ENCODE measurements around the gene LRRC52. TPM values are rescaled to one million over a fixed set of nuclear protein-coding genes. Genes with fewer than 3 reads are reported as not detected.

The LRRC52 gene
- polyA plus RNA-seq, 2 donors: not detected

DNA sequence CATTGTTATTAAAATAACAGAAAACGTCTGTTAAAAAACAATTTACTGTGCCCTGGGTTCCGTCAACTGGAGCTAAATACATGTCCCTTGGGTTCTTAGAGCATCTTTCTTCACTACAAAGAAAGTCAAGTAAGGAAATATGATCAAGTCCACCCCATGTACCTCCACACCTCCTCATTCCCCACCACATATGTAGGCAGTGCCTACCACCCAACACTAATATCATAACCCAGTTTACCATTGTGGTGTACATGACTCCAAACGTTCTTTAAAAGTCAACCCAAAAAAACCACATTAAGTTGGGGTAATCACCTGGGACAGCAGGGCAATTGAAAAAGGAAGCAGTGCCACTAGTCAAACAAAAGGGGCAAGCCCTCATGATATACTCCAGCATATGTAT lies 7.8 kb upstream of the LRRC52 start:
- 72 to 77% methylated on average over 3 of the region's 3 CpGs for WGBS, 2 donors
- Histone ChIP-seq H3K27me3 (ENCODE audit: control insufficient read depth in 1 of 2, insufficient read depth in 2 of 2, low read length in 2 of 2) (peaks cover 0 to 3% of the 10 kb centered on the region in 2 donors), H3K4me3 (ENCODE audit: low read depth in 1 of 2, low read length in 2 of 2) (no peak overlapping the region), H3K27ac (ENCODE audit: low read depth in 2 of 2, low read length in 1 of 2) (no peak overlapping the region), H3K4me1 (ENCODE audit: control insufficient read depth in 2 of 2, insufficient read depth in 2 of 2, low read length in 1 of 2) (no peaks in the 10 kb centered on the region), H3K36me3 (ENCODE audit: control insufficient read depth in 2 of 2, insufficient read depth in 2 of 2, low read length in 1 of 2) (no peaks in the 10 kb centered on the region), H3K9me3 (ENCODE audit: control insufficient read depth in 2 of 2, insufficient read depth in 1 of 2, low read depth in 1 of 2, low read length in 1 of 2) (no peaks in the 10 kb centered on the region)

DNA sequence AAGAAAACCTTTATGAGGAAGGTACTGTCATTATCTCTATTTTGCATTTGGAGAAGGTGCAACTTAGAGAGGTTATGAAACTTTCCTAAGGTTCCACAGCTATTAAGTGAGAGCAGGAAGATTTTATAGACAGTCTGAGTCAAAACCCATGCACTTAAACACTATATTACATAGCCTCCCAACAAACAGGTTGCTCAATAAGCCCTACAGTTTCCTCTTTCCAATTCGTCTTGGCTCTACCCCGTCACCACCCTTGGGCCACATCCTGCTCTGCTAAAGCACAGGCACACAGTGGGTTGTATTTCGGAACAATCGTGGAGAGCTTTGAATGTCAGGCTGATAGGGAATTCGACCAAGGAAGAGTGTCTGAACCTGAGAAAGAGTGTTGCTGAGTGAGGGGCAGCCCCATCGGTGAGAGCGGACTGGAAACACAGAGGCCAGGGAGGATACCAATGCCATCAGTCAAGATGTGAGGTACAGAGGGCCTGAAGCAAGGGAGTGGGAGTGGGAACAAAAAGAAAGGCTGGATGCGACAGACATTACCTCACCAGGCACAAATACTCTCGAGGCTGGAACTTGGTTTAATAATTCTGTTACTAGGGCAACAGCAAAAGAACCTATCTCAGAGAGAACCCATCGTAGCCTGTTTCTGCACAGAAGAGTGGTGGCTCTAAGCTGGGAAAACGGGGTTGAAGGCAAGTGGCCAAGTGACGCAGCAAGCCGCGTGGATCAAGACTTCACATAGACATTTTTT lies 6.3 kb upstream of the LRRC52 start:
- Histone ChIP-seq H3K27ac (ENCODE audit: low read depth in 2 of 2, low read length in 1 of 2) (no peak overlapping the region), H3K4me1 (ENCODE audit: control insufficient read depth in 2 of 2, insufficient read depth in 2 of 2, low read length in 1 of 2) (no peaks in the 10 kb centered on the region), H3K27me3 (ENCODE audit: control insufficient read depth in 1 of 2, insufficient read depth in 2 of 2, low read length in 2 of 2) (peaks cover 0 to 3% of the 10 kb centered on the region in 2 donors), H3K9me3 (ENCODE audit: control insufficient read depth in 2 of 2, insufficient read depth in 1 of 2, low read depth in 1 of 2, low read length in 1 of 2) (no peaks in the 10 kb centered on the region), H3K36me3 (ENCODE audit: control insufficient read depth in 2 of 2, insufficient read depth in 2 of 2, low read length in 1 of 2) (no peaks in the 10 kb centered on the region), H3K4me3 (ENCODE audit: low read depth in 1 of 2, low read length in 2 of 2) (no peak overlapping the region)
- 61 to 63% methylated on average over 14 of the region's 14 CpGs for whole genome bisulfite sequencing, 2 donors

DNA sequence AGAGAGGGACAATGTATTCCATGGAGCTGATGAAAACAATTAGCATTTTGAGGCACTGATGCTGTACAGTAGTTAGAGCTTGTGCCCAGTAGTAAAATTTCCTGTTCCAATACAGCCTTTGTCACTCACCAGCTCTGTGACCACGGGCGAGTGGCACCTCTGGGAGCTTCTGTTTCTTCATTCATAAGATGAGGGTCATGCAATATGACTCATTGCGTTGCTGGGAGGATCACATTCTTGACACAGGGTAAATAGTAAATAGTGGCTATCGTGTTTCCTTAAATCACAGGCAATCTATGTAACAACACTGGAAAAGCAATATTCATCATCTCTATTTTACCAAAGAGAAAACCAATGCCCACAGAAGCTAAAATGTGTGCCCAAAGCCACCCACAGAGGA lies 4.5 kb upstream of the LRRC52 start:
- H3K27ac ChIP-seq (ENCODE audit: low read depth in 2 of 2, low read length in 1 of 2): no peak overlapping the region

DNA sequence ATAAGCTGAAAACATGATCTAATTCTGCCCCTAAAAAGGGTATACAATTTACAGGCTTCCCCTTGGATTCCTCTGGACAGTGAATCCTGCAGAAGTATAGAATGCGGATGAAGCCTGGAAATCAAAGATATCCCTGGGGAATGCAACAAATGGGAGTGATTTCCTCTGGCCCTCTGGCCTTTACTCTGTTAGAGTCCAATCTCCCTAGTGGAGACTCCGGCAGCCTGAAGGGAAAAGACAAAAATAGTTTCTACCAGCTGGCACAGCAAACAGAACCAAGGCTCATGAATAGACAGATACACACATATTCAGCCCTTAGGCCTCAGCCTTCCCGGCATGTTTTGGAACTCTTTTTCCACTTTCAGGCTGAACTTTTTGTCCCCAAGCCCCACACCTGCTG lies 3.9 kb upstream of the LRRC52 start:
- Histone ChIP-seq H3K36me3 (ENCODE audit: control insufficient read depth in 2 of 2, insufficient read depth in 2 of 2, low read length in 1 of 2) (no peaks in the 10 kb centered on the region), H3K27me3 (ENCODE audit: control insufficient read depth in 1 of 2, insufficient read depth in 2 of 2, low read length in 2 of 2) (peaks cover 0 to 3% of the 10 kb centered on the region in 2 donors), H3K4me1 (ENCODE audit: control insufficient read depth in 2 of 2, insufficient read depth in 2 of 2, low read length in 1 of 2) (no peaks in the 10 kb centered on the region), H3K4me3 (ENCODE audit: low read depth in 1 of 2, low read length in 2 of 2) (no peak overlapping the region), H3K9me3 (ENCODE audit: control insufficient read depth in 2 of 2, insufficient read depth in 1 of 2, low read depth in 1 of 2, low read length in 1 of 2) (no peaks in the 10 kb centered on the region), H3K27ac (ENCODE audit: low read depth in 2 of 2, low read length in 1 of 2) (no peak overlapping the region)
- 65 to 73% methylated on average over 3 of the region's 3 CpGs for WGBS, 2 donors

More for the DNA sequence above, 4.5 kb upstream of the LRRC52 start:
- Histone ChIP-seq H3K27me3 (ENCODE audit: control insufficient read depth in 1 of 2, insufficient read depth in 2 of 2, low read length in 2 of 2) (peaks cover 0 to 3% of the 10 kb centered on the region in 2 donors), H3K9me3 (ENCODE audit: control insufficient read depth in 2 of 2, insufficient read depth in 1 of 2, low read depth in 1 of 2, low read length in 1 of 2) (no peaks in the 10 kb centered on the region), H3K4me1 (ENCODE audit: control insufficient read depth in 2 of 2, insufficient read depth in 2 of 2, low read length in 1 of 2) (no peaks in the 10 kb centered on the region), H3K36me3 (ENCODE audit: control insufficient read depth in 2 of 2, insufficient read depth in 2 of 2, low read length in 1 of 2) (no peaks in the 10 kb centered on the region), H3K4me3 (ENCODE audit: low read depth in 1 of 2, low read length in 2 of 2) (no peak overlapping the region)
- 80 to 81% methylated on average over 4 of the region's 4 CpGs for WGBS, 2 donors

DNA sequence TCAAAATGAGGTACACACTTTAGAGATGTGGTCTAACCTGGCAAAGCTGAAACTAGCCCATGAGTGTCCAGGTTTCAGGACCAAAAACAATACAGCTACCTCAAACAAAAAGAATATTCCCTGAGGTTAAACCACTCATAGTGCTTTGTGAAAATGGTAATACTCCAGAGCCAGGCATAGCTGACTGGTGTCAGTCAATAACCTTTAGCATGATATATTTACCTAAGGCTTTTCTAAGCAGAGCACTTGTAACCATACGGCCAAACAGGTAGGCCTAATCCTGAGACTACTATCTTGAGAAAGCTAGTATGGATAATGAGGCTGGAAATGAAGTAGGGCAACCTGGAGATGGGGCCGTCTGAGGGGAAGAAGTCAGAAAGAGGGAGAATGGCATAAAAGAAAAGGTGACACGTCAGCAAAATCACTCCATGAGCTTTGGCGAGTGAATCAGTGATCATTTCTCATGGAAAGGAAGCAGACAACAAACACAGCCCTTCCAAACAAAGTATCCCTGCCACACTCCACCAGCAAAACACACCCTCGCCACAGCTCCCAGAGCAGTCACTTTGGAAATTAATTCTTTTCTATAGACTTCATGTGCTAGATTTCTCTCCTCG lies 1.7 kb upstream of the LRRC52 start:
- no peaks in the 10 kb centered on the region for H3K4me1 ChIP-seq (ENCODE audit: control insufficient read depth in 2 of 2, insufficient read depth in 2 of 2, low read length in 1 of 2)
- H3K36me3 ChIP-seq (ENCODE audit: control insufficient read depth in 2 of 2, insufficient read depth in 2 of 2, low read length in 1 of 2): no peaks in the 10 kb centered on the region
- whole genome bisulfite sequencing, 2 donors: 78 to 80% methylated on average over 6 of the region's 6 CpGs
- H3K4me3 ChIP-seq (ENCODE audit: low read depth in 1 of 2, low read length in 2 of 2): no peak overlapping the region
- H3K27ac ChIP-seq (ENCODE audit: low read depth in 2 of 2, low read length in 1 of 2): no peak overlapping the region
- H3K27me3 ChIP-seq (ENCODE audit: control insufficient read depth in 1 of 2, insufficient read depth in 2 of 2, low read length in 2 of 2): no peaks in the 10 kb centered on the region
- no peaks in the 10 kb centered on the region for H3K9me3 ChIP-seq (ENCODE audit: control insufficient read depth in 2 of 2, insufficient read depth in 1 of 2, low read depth in 1 of 2, low read length in 1 of 2)

DNA sequence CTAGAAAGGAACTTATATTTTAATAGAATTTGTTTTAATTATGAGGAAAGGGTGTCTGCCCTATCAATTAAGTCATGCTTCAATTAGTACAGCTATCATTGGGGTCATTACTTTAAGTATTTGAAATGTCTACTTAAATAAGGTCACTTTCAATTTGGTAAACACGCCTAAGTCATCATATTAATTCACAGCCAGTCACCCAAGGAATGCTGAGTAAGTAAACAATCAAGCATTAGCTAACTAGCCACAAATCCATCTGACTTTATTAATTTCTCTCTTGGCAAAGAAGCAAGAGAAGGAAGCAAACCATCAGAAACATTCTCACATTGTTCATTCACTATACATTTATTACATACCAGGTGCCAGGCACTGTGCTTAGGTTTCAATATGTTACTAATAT lies 1.2 kb upstream of the LRRC52 start:
- Histone ChIP-seq H3K36me3 (ENCODE audit: control insufficient read depth in 2 of 2, insufficient read depth in 2 of 2, low read length in 1 of 2) (no peaks in the 10 kb centered on the region), H3K27me3 (ENCODE audit: control insufficient read depth in 1 of 2, insufficient read depth in 2 of 2, low read length in 2 of 2) (no peaks in the 10 kb centered on the region), H3K9me3 (ENCODE audit: control insufficient read depth in 2 of 2, insufficient read depth in 1 of 2, low read depth in 1 of 2, low read length in 1 of 2) (no peaks in the 10 kb centered on the region), H3K27ac (ENCODE audit: low read depth in 2 of 2, low read length in 1 of 2) (no peak overlapping the region), H3K4me3 (ENCODE audit: low read depth in 1 of 2, low read length in 2 of 2) (no peak overlapping the region), H3K4me1 (ENCODE audit: control insufficient read depth in 2 of 2, insufficient read depth in 2 of 2, low read length in 1 of 2) (no peaks in the 10 kb centered on the region)
- 0% methylated on average over 1 of the region's 1 CpG for WGBS, 2 donors

DNA sequence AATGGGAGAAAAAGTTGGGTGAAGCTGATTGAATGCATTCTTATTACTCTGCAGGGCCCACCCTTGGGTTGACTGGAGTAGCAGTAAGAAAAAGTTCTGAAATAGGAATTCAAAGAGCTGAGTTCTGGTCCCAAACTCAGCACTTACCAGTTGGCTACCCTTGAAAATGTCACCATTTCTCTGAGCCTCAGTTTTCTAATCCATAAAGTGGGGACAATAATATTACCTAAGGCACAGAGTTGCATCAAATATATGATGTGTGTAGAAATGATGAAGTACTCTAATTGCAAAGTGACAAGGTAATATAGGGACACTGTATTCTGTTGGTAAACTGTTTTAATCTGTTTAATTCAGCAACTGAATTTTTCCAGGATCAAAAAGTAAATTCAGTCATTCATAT lies 1.2 kb downstream of the LRRC52 start:
- Histone ChIP-seq H3K4me3 (ENCODE audit: low read depth in 1 of 2, low read length in 2 of 2) (no peak overlapping the region), H3K27ac (ENCODE audit: low read depth in 2 of 2, low read length in 1 of 2) (no peak overlapping the region), H3K9me3 (ENCODE audit: control insufficient read depth in 2 of 2, insufficient read depth in 1 of 2, low read depth in 1 of 2, low read length in 1 of 2) (no peaks in the 10 kb centered on the region), H3K27me3 (ENCODE audit: control insufficient read depth in 1 of 2, insufficient read depth in 2 of 2, low read length in 2 of 2) (no peaks in the 10 kb centered on the region), H3K36me3 (ENCODE audit: control insufficient read depth in 2 of 2, insufficient read depth in 2 of 2, low read length in 1 of 2) (no peaks in the 10 kb centered on the region), H3K4me1 (ENCODE audit: control insufficient read depth in 2 of 2, insufficient read depth in 2 of 2, low read length in 1 of 2) (no peaks in the 10 kb centered on the region)

DNA sequence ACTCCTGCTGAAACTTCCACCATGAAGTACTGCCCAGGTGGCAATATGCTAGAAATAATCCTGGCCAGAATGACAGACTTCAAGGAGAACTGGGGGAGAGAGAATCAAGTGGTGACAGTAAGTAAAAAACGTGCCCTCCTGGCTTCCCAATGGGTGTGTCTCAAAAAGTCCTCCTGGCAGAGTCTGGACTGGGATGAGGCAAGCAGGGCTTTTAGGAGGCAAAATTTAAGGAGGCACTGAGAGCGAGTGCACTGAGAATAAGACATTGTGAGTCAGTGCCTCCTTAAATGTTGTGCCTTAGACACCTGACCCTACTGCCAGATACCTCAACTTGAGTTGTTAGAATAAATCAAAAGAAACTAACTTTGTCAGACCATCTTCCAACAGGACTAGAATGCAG lies 2.2 kb downstream of the LRRC52 start:
- no peaks in the 10 kb centered on the region for H3K4me1 ChIP-seq (ENCODE audit: control insufficient read depth in 2 of 2, insufficient read depth in 2 of 2, low read length in 1 of 2)
- no peaks in the 10 kb centered on the region for H3K36me3 ChIP-seq (ENCODE audit: control insufficient read depth in 2 of 2, insufficient read depth in 2 of 2, low read length in 1 of 2)
- H3K9me3 ChIP-seq (ENCODE audit: control insufficient read depth in 2 of 2, insufficient read depth in 1 of 2, low read depth in 1 of 2, low read length in 1 of 2): no peaks in the 10 kb centered on the region
- H3K4me3 ChIP-seq (ENCODE audit: low read depth in 1 of 2, low read length in 2 of 2): no peak overlapping the region
- H3K27ac ChIP-seq (ENCODE audit: low read depth in 2 of 2, low read length in 1 of 2): no peak overlapping the region
- H3K27me3 ChIP-seq (ENCODE audit: control insufficient read depth in 1 of 2, insufficient read depth in 2 of 2, low read length in 2 of 2): no peaks in the 10 kb centered on the region
- 43 to 49% methylated on average over 2 of the region's 2 CpGs for WGBS, 2 donors

DNA sequence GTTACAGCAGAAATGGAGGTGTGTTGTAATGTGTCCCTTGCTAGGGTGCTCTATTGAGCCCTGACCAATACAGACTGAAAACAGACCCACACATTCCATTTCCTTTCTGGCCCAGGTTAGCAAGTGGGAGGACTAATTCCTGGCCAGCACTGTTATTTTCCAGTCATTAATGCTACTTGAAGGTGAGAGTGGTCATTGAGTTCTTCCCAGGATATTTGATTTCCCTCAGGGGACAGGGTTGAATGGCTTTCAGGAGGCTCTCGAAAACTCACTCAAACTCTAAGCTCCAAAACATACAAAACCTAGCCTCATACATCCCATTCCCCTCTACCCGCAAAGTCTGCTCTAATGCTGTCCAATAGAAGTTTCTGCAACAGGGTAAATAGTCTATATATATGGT lies 6.2 kb downstream of the LRRC52 start:
- no peaks in the 10 kb centered on the region for H3K27me3 ChIP-seq (ENCODE audit: control insufficient read depth in 1 of 2, insufficient read depth in 2 of 2, low read length in 2 of 2)
- no peaks in the 10 kb centered on the region for H3K4me1 ChIP-seq (ENCODE audit: control insufficient read depth in 2 of 2, insufficient read depth in 2 of 2, low read length in 1 of 2)
- no peak overlapping the region for H3K4me3 ChIP-seq (ENCODE audit: low read depth in 1 of 2, low read length in 2 of 2)
- H3K9me3 ChIP-seq (ENCODE audit: control insufficient read depth in 2 of 2, insufficient read depth in 1 of 2, low read depth in 1 of 2, low read length in 1 of 2): no peaks in the 10 kb centered on the region
- WGBS, 2 donors: 81 to 85% methylated on average over 2 of the region's 2 CpGs
- H3K27ac ChIP-seq (ENCODE audit: low read depth in 2 of 2, low read length in 1 of 2): no peak overlapping the region
- no peaks in the 10 kb centered on the region for H3K36me3 ChIP-seq (ENCODE audit: control insufficient read depth in 2 of 2, insufficient read depth in 2 of 2, low read length in 1 of 2)

DNA sequence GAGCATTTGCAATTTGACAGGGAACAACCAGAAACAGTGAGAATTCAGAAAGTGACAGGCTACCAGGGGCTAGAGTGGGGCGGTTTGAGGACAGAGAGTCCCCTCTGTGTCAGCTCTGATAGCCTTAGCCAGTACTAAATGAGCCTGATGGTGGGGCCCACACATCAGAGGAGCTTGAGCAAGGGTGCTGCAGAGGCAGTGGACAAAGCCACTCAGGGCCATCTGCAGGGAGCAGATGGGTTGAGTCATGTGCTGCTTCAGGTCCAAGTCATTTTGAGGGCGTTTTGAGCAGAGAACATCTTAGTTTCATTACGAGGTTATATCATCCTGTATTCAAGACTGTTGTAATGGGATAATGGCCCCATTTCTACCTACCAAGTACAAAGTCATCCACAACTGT lies 7.7 kb downstream of the LRRC52 start:
- no peaks in the 10 kb centered on the region for H3K4me1 ChIP-seq (ENCODE audit: control insufficient read depth in 2 of 2, insufficient read depth in 2 of 2, low read length in 1 of 2)
- no peak overlapping the region for H3K4me3 ChIP-seq (ENCODE audit: low read depth in 1 of 2, low read length in 2 of 2)
- 67 to 78% methylated on average over 3 of the region's 3 CpGs for WGBS, 2 donors
- no peaks in the 10 kb centered on the region for H3K36me3 ChIP-seq (ENCODE audit: control insufficient read depth in 2 of 2, insufficient read depth in 2 of 2, low read length in 1 of 2)
- no peak overlapping the region for H3K27ac ChIP-seq (ENCODE audit: low read depth in 2 of 2, low read length in 1 of 2)
- H3K9me3 ChIP-seq (ENCODE audit: control insufficient read depth in 2 of 2, insufficient read depth in 1 of 2, low read depth in 1 of 2, low read length in 1 of 2): no peaks in the 10 kb centered on the region
- H3K27me3 ChIP-seq (ENCODE audit: control insufficient read depth in 1 of 2, insufficient read depth in 2 of 2, low read length in 2 of 2): no peaks in the 10 kb centered on the region

Data from esophagus (tissue), 2 donors.